ENCODE measurements around the gene SLC38A9.
"Not testable (repeated sequence)": the region's sequence is repeated elsewhere in the genome, so short reads cannot be mapped to it uniquely, and the experiment has no call there.

Gene SLC38A9

DNA sequence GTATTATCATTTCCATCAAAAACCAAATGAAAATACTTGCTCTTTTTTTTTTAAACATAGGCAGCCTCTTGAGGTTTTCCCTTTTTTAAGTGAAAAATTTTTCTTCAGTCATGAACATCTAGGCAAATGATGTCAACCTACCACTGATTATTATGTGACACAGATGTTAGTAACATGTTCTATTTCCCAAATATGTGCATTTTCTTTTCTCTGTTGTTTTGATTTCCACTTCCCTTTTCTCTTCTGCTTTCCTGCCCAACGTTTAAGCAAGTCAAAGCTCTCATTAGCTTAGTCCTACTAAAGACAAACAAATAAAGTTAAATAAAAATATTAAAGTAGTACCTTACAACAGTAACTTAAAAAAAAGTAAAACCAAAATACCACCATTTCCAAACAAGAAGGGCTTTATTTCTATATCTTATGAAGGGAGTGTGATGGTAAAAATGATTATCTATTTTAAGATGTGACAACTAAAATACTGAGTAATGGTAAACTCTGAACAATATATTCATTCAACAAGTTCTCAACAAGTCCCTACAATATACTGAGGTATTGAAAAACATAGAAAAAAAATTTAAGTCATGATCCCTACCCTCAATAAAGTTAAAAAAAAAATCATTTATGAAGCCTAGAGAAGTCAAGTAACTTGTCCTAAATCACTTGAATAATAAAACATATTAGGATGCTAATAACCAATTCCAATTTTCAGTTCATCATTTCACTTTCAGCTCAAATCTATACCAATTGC lies 9.4 kb downstream of the SLC38A9 start:
- DNase-seq (ENCODE audit: low spot score) = no peak

DNA sequence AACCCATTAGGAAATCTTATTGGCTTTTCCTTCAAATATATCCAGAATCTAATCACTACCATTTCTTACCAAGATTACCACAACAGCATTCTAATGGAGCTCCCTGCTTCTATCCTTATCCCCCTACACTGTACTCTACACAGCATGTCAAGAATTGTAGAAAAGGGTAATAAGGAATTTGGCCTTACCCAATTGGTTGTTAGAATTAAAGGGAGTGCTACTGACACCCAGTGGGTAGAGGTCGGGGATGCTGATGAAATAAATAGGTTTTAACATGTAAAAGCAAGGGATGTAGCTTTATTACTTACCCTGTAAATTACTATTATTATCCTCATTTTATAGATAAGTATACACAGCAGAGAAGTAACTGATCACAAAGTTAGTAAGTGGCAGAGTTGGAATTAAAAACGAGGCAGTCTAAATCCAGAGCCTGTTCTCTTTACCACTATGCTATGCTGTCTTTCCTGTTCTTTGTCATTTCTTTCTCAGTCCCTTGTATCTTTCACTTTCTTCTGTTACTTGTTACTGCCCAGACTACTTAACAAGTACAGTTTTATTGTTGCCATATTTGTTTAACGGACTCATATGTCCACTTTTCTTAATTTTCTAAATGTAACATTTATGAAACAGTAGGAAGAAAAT lies 10.5 kb downstream of the SLC38A9 start:
- DNase-seq (ENCODE audit: low spot score) = no peak

DNA sequence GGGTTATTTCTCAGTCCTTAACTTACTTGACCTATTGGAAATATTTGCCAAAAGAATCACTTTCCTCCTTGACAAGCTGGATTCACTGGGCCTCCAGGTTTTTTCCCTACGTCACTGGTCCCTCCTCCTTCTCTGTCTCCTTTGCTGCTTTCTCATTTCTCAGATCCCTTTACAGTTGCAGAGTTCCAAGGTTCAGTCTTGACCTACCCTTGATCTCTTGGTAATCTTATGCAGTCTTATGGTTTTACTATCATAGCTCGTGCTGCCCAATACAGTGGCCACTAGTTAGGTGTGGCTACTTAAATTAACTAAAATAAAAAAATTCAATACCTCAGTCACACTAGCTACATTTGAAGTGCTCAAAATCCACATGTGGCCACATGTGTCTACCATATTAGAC lies 11.4 kb downstream of the SLC38A9 start:
- no peak for DNase-seq (ENCODE audit: low spot score)

DNA sequence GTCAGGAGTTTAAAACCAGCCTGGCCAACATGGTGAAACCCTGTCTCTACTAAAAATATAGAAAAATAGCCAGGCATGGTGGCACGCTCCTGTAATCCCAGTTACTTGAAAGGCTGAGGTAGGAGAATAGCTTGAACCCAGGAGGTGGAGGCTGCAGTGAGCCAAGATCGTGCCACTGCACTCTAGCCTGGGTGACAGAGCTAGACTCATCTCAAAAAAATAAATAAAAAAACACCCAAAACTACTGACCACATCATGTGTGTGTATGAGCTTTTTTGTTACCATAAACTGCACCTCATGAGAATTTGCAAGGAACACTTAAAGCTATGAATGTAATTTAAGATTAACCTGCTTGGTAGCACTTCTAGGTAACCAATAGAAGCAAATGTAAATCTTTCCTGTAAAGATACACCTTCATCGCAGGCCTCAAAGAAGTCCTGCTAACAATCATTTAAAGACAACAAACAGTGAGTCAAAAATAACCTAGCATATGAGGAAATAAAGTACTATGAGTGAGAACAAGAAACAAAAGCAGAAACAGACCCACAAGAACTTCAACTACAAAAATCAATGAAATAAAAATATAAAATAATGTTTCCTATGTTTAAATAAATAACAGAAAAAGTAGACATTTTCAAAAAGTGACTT lies 13.0 kb downstream of the SLC38A9 start:
- DNase-seq (ENCODE audit: low spot score) = no peak

DNA sequence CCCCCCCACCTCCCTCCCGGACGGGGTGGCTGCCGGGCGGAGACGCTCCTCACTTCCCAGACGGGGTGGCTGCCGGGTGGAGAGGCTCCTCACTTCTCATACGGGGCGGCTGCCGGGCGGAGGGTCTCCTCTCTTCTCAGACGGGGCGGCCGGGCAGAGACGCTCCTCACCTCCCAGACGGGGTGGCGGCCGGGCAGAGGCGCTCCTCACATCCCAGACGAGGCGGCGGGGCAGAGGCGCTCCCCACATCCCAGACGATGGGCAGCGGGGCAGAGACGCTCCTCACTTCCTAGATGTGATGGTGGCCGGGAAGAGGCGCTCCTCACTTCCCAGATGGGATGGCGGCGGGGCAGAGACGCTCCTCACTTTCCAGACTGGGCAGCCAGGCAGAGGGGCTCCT lies 15.4 kb downstream of the SLC38A9 start:
- DNase-seq (ENCODE audit: low spot score) = not testable (repeated sequence)

DNA sequence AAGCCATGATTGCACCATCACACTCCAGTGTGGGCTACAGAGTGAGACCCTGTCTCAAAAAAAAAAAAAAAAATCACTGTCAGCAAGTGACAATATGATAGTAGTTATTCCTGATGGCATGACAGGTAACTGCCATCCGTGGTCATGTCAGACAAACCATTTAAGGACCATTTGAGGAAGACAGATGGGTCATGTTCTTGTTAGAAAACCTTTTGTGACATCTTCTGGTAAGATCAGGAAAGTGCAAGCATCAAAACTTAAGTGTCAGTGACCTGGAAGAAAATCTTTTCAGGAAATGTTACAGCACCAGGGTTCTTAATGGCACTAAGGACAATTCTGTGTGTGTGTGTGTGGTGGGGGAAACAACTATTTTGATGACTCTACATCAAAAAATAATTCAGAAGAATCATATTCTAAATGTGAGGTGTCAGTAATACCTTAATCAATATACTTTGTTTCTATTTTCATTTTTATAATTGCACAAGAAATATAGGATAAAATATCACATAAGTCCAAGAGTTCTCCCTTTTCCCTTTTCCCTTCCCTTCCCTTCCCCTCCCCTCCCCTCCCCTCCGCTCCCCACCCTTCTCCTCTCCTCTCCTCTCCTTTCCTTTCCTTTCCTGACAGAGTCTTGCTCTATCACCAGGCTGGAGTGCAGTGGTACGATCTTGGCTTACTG lies 17.8 kb downstream of the SLC38A9 start:
- no peak for DNase-seq (ENCODE audit: low spot score)

DNA sequence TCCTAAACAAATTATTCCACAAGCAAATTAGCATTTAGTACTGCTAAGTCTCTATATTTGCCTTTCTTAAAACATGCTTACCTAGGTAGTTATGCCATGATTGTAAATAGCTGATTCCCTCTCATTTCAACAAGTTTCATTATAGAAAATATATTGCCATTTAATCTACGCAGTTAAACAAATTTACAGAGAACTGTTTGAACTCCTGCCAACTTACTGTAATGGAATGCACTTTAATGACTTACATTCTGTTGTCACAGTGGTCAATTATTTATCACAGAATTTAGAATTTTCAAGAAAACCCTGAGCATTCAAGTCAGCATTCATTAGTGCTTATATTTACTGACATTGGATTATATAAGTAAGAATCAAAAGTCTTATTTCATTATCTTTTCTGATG lies 19.6 kb downstream of the SLC38A9 start:
- DNase-seq (ENCODE audit: low spot score) = no peak

DNA sequence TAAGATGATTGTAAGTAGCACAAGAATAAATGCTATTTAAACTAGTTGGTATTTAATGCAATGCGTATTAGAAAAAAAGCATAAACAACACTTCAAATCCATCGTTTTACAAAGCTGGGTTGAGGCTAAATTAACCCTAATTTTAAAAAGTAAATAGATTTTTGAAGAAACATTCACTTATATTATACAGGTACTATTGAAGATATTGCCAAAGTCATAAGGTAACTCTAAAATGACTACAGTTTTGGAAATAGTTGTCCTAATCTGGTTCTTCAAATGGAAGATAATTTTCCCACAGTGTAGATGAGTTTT lies 20.1 kb downstream of the SLC38A9 start:
- DNase-seq (ENCODE audit: low spot score) = no peak

DNA sequence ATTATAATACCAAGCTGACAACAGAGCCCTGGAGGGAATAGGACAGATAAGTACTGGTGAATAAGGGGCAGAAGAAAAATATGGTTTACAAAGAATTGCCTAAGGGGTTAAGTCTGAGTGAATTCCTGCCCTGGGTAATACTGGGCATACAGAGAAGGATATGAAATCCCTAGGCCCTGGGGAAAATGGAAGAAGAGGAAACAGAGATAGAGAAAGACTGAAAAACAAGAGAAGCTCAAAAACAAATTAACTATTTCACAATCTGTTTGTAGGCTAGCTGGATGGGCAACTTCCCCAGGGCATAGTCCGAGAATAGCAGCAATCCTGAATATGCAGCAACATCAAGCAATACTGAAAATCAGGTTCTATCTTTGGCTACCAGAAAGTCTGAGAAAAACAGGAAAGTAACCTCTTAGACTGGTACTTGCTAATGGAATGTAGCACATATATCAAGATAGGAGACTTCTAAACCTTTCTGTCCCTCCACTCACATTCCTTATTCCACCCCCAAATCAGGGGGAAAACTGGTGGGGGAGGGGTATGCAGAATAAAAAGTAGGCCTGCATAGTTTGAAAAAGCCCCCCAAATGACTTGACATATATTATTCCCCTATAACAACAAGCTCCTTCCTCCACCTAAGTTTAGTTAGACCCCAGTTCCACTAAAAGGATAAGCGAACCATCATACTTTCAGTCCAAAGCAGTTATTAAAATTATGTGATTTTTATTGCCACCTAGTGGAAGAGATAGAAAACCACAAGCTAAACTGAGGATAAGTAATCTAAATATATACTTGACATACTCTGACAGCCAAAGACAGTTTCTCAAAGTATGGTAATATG lies 20.6 kb downstream of the SLC38A9 start:
- DNase-seq (ENCODE audit: low spot score) = peak; percentile 7

DNA sequence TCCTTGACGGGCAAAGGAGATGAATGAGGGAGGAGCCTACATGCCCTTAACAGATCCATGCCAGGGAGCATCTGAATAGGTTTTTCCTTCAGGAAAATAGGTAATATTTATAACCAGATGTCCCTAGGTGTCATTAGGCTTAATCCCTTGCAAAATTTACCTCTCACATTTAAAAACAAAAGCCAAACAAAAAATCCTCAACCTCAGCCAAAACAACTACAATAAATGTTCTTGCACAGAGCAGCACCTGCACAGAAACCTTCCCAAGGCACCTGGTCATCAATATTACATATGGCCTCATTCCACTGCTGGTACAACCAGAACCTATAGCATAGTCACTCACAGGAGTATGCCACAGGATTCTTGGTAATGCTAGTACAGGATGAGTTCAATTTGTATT lies 30.1 kb downstream of the SLC38A9 start:
- no peak for DNase-seq (ENCODE audit: low spot score)

DNA sequence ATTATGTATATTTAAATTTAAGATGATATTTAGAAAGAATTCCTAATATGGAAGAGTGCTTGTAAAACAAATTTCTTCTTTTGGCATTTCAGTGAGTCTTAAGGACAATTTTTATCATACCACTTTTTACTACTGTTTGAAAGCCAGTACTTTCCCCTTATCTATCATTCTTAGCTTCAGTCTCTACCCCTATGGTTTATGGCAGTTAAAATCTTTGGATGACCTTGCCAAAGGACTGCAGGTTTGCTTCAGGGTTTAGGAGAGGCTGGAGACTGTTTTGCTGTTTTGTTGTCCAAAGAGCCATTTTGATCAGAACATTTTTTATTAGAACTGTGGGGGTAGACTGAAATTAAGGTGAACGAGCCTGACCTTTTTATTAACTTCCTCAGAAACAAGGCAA lies 30.8 kb downstream of the SLC38A9 start:
- DNase-seq (ENCODE audit: low spot score) = no peak

DNA sequence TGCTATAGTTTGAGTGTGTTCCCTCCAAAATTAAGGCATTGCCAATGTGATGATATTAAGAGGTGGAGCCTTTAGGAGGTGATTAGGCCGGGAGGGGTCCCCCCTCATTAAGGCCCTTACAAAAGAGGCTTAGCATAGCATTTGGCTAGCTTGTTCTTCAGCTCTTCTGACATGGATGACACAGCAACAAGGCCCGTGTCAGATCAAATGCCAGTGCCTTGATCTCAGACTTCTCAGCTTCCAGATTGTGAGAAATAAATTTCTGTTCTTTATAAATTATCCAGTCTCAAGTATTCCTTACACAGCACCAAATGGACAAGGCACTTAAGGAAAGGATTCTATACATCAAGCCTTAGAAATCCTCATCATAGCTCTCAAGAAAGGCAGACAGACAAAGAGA lies 31.8 kb downstream of the SLC38A9 start:
- no peak for DNase-seq (ENCODE audit: low spot score)

DNA sequence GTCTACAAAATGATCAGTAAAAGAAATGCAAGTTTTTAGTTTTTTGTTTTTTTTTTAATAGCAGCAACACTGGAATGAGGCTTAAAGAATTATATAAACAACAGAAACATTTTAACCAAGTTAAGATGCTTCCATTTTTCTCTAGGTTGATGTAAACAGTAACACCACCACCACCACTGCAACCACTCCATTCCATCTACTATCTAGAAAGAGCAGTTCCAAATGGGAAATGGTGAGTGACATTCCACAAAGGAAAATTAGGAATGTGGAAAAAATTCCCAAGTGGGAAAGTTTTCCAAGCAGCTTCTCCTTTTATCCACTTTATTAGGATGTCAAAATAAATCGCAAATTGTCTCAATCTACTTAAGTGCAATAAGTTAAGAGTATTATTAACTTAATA lies 32.6 kb downstream of the SLC38A9 start:
- no peak for DNase-seq (ENCODE audit: low spot score)

DNA sequence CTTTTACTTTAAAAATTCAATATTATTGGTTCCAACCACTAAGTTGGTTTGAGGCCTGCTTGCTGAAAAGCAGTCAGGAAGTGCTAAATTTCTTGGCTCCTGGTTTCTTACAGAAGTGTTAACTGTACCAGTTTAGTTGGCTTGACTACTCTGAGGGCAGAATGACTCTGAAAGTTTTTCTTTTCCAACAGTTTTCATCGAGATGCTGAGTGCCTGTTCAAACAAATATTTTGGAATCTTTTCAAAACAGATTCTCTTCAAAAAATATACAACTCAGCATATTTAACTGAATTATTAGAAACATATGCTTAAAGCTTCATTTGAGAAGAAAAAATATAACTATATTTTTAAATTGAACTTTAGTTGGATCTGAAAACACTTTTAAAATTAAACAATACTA lies 37.0 kb downstream of the SLC38A9 start:
- DNase-seq (ENCODE audit: low spot score) = no peak

DNA sequence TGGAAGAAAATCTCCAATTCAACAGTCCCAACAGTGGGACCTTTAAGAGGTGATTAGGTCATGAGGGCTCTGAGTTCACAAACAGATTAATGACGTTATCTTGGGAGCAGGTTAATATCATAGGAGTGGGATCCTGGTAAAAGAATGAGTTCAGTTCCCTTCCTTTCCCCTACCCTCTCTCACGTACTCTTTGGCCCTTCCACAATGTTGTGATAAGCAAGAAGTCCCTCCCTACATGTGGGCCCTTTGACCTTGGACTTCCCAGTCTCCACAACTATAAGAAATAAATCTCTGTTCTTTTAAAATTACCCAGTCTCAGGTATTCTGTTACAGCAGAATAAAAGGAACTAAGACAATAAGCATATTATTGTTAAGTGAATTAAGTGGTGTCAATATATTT lies 37.8 kb downstream of the SLC38A9 start:
- no peak for DNase-seq (ENCODE audit: low spot score)

DNA sequence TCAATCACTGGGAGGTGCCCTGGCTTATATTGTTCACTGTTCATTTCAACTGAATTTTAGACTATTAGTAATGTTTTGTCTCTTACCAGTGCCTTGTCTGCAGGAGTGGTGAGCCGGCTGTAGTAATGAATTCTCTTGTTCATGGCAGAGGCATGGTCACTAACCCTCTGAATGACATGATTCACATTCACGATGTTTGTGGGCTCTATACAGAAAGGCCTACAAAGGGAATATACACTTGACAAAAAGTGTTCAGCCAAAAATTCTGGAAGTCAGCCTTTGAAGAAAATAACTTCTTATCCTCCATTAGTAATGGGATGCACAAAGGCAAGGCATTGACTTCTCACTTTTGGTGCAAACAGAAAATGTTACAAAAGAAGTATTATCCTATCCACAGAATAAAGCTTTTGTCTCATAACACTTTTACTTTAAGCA lies 39.6 kb downstream of the SLC38A9 start:
- no peak for DNase-seq (ENCODE audit: low spot score)

DNA sequence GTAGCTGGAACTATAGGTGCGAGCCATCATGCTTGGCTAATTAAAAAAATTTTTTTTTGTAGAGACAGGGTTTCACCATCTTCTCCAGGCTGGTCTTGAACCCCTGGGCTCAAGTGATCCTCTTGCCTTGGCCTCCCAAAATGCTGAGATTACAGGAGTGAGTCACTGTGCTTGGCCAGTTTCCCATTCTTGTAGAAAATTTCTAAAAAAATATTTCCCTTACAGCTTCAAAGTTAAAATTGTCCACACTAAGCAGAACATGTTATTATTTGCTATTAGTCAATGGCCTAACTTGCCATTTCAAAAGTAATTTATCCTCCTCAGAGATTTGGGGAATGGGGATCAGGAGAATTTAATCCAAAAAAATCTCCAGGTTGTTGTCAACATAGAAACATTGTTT lies 40.1 kb downstream of the SLC38A9 start:
- no peak for DNase-seq (ENCODE audit: low spot score)

DNA sequence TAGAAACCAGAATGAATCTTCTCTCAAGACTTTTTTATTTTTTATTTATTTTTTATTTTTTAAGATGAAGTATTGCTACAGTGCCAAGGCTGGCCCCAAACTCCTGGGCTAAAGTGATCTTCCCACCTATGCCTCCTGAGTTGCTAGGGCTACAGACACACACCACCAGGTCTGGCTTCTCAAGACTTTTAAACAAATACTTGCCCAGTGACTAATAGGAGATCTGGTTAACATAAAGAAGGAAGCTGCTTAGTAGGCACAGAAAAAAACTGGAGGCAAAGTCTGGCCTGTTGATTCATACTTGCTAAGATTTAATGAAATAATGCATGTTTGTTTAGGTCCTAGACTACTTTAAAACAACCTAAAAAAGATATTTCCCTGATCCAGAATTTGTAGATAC lies 43.8 kb downstream of the SLC38A9 start:
- no peak for DNase-seq (ENCODE audit: low spot score)

DNA sequence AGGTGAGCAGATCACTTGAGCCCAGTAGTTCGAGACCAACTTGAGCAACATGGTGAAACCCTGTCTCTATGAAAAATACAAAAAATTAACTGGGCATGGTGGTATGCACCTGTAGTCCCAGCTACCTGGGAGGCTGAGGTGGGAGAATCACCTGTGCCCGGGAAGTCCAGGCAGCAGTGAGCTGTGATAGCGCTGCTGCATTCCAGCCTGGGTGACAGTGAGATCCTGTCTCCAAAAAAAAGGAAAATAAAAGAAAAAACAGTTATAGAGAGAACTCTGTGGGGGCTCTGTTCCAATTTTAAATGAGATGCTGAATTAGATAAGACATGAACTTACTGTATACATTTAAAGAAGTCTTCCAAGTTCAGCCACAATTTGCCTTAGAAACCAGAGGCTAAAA lies 44.2 kb downstream of the SLC38A9 start:
- no peak for DNase-seq (ENCODE audit: low spot score)

DNA sequence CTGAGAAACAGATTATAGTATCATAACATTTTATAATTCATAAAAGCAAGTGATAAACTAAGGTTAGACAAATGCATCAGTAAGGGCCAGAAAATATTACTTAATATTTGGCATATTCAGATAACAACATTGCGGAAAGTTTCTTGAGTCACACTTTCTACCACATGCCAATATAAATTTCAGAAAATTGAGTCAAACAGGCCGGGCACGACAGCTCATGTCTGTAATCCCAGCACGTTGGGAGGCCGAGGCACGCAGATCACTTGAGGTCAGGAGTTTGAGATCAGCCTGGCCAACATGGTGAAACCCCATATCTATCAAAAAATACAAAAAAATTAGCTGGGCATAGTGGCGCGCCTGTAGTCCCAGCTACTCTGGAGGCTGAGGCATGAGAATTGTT lies 47.1 kb downstream of the SLC38A9 start:
- DNase-seq (ENCODE audit: low spot score) = no peak

DNA sequence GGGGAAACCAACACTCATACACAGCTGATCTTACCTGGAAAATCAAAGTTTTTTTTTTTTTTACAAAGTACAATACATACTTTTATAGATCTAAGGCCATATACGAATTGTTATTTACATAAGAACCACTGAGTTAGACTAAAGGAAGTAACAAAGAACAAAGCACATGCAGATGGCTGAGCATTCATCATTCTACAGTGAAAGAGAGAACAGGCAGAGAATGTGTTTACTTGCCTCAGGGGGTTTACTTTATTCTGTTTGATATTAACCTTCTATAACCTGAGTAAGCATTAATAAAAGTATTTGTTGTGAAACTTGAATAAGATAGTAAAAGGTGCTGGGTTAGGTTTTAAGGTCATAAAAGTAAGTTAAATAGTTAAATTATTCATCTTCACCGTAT lies 54.7 kb downstream of the SLC38A9 start:
- no peak for DNase-seq (ENCODE audit: low spot score)

DNA sequence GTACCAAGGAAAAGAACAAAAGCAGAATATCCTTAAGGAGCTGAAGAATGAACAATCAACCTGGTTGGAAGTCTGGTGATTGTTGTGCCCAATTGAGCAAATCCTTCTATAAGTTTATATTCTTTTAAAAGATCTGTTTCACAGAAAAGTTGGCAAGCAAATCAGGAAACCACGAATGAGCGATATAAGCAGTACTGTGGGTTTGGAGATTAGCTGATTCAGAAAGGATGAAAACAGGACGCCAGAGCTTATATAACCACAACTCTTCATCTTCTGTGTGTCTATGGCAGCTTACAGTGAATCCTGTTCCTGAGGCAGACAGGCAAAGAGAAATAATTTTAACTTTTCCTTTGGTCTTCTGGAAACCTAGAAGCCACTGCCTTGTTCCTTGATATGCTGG lies 61.7 kb downstream of the SLC38A9 start:
- peak; percentile 34 for DNase-seq (ENCODE audit: low spot score)
